H9 (cell line): ENCODE results near the gene PTPRN2. TPM values are rescaled to one million over a fixed set of nuclear protein-coding genes. Genes with fewer than 3 reads are reported as not detected.

Experiments
- DNase-seq: peaks from one replicate; pipeline ENCODE4 v3.0.0-alpha.2; 2017
- H2AFZ ChIP-seq: one replicate; pipeline ENCODE4 v1.6.1; 2013; ENCODE audit warnings: mild to moderate bottlenecking, low read length, control low read depth, moderate library complexity
- H2AK5ac ChIP-seq: 2 replicates; pipeline ENCODE4 v1.6.1; 2013; ENCODE audit warnings: low read length, control low read depth, mixed read lengths; ENCODE audit not compliant: insufficient read length
- H2BK120ac ChIP-seq: one replicate; pipeline ENCODE4 v1.6.1; 2013; ENCODE audit warnings: low read depth, mild to moderate bottlenecking, low read length, control low read depth, inconsistent platforms; ENCODE audit not compliant: poor library complexity, severe bottlenecking
- H2BK12ac ChIP-seq: 2 replicates; pipeline ENCODE4 v1.6.1; 2013; ENCODE audit warnings: low read length, control low read depth, mixed read lengths, low read depth; ENCODE audit not compliant: insufficient read length
- H2BK15ac ChIP-seq: 2 replicates; pipeline ENCODE4 v1.6.1; 2013; ENCODE audit warnings: low read depth, low read length, control low read depth
- H2BK20ac ChIP-seq: one replicate; pipeline ENCODE4 v1.6.1; 2013; ENCODE audit warnings: low read depth, mild to moderate bottlenecking, low read length, control low read depth, inconsistent platforms; ENCODE audit not compliant: poor library complexity, severe bottlenecking
- H2BK5ac ChIP-seq: 2 replicates; pipeline ENCODE4 v1.6.1; 2013; ENCODE audit warnings: low read length, control low read depth, mixed read lengths; ENCODE audit not compliant: insufficient read length
- H3K14ac ChIP-seq: 2 replicates; pipeline ENCODE4 v1.6.1; 2013; ENCODE audit warnings: low read length, control low read depth; ENCODE audit not compliant: insufficient read depth
- H3K18ac ChIP-seq: 2 replicates; pipeline ENCODE4 v1.6.1; 2013; ENCODE audit warnings: low read depth, mild to moderate bottlenecking, mixed read lengths, low read length, control low read depth; ENCODE audit not compliant: insufficient read length
- H3K23ac ChIP-seq: 2 replicates; pipeline ENCODE4 v1.6.1; 2013; ENCODE audit warnings: low read length, control low read depth, mixed read lengths, low read depth; ENCODE audit not compliant: insufficient read length
- H3K23me2 ChIP-seq: 2 replicates; pipeline ENCODE4 v1.6.1; 2013; ENCODE audit warnings: low read depth, mild to moderate bottlenecking, mixed read lengths, low read length, control low read depth; ENCODE audit not compliant: insufficient read length, poor library complexity, severe bottlenecking
- H3K27ac ChIP-seq: 2 replicates; pipeline ENCODE4 v1.5.1; 2013; ENCODE audit warnings: low read length, control low read depth, mixed read lengths, low read depth; ENCODE audit not compliant: insufficient read length
- H3K27me3 ChIP-seq: 2 replicates; pipeline ENCODE4 v1.6.1; 2013; ENCODE audit warnings: low read length, control low read depth, inconsistent platforms; ENCODE audit not compliant: insufficient read depth
- H3K4ac ChIP-seq: 2 replicates; pipeline ENCODE4 v1.6.1; 2013; ENCODE audit warnings: low read depth, mild to moderate bottlenecking, control low read depth, inconsistent platforms, low read length, moderate library complexity
- H3K4me1 ChIP-seq: 2 replicates; pipeline ENCODE4 v1.6.1; 2013; ENCODE audit warnings: low read length, control low read depth, inconsistent platforms; ENCODE audit not compliant: insufficient read depth
- H3K4me2 ChIP-seq: 2 replicates; pipeline ENCODE4 v1.6.1; 2013; ENCODE audit warnings: low read length, control low read depth, mixed read lengths; ENCODE audit not compliant: insufficient read length, insufficient read depth
- H3K56ac ChIP-seq: 2 replicates; pipeline ENCODE4 v1.6.1; 2013; ENCODE audit warnings: low read depth, mild to moderate bottlenecking, mixed read lengths, low read length, control low read depth; ENCODE audit not compliant: insufficient read length
- H3K79me1 ChIP-seq: 2 replicates; pipeline ENCODE4 v1.6.1; 2013; ENCODE audit warnings: low read depth, mild to moderate bottlenecking, moderate library complexity, low read length, control low read depth, inconsistent platforms; ENCODE audit not compliant: insufficient read depth, poor library complexity, severe bottlenecking
- H3K79me2 ChIP-seq: 2 replicates; pipeline ENCODE4 v1.6.1; 2013; ENCODE audit warnings: low read length, control low read depth, inconsistent platforms; ENCODE audit not compliant: insufficient read depth
- H3K9ac ChIP-seq: 2 replicates; pipeline ENCODE4 v1.6.1; 2013; ENCODE audit warnings: low read length, control low read depth, mixed read lengths; ENCODE audit not compliant: insufficient read length; ENCODE audit errors: extremely low read depth
- H3K9me3 ChIP-seq: one replicate; pipeline ENCODE4 v1.6.1; 2013; ENCODE audit warnings: low read depth, low read length, inconsistent platforms; ENCODE audit not compliant: control insufficient read depth
- H3T11ph ChIP-seq: one replicate; pipeline ENCODE4 v1.6.1; 2013; ENCODE audit warnings: mild to moderate bottlenecking, low read length, control low read depth, inconsistent platforms
- H4K20me1 ChIP-seq: one replicate; pipeline ENCODE4 v1.6.1; 2013; ENCODE audit not compliant: control insufficient read depth, insufficient read length, insufficient read depth
- H4K5ac ChIP-seq: 2 replicates; pipeline ENCODE4 v1.6.1; 2013; ENCODE audit warnings: low read depth, mild to moderate bottlenecking, mixed read lengths, low read length, control low read depth; ENCODE audit not compliant: insufficient read length
- H4K8ac ChIP-seq: replicated peaks from 2 replicates; pipeline ENCODE4 v1.6.1; 2013; ENCODE audit warnings: low read length, control low read depth, mixed read lengths, low read depth; ENCODE audit not compliant: insufficient read length
- H4K91ac ChIP-seq: 2 replicates; pipeline ENCODE4 v1.6.1; 2013; ENCODE audit warnings: low read depth, mild to moderate bottlenecking, moderate library complexity, mixed read lengths, low read length, control low read depth; ENCODE audit not compliant: insufficient read length
- H3K27ac Mint-ChIP-seq, 3 experiments: 2 replicates in 2 of 3; 3 replicates in 1 of 3; pipeline ENCODE4 v1.8.0; 2020 to 2021; ENCODE audit warnings: mixed read lengths in 3 of 3, mild to moderate bottlenecking in 1 of 3, moderate library complexity in 1 of 3
- H3K27me3 Mint-ChIP-seq: 2 replicates; pipeline ENCODE4 v1.8.0; 2021; ENCODE audit warnings: low read depth, mild to moderate bottlenecking, moderate library complexity, mixed read lengths
- H3K36me3 Mint-ChIP-seq, 3 experiments: 2 replicates in 2 of 3; 3 replicates in 1 of 3; pipeline ENCODE4 v1.8.0; 2020 to 2021; ENCODE audit warnings: low read depth in 3 of 3, mixed read lengths in 3 of 3; ENCODE audit not compliant: insufficient read depth in 1 of 3
- H3K4me1 Mint-ChIP-seq, 2 experiments: 2 replicates each; pipeline ENCODE4 v1.8.0; 2020; ENCODE audit warnings: mixed read lengths in 2 of 2
- H3K4me3 Mint-ChIP-seq, 2 experiments: 2 replicates in 1 of 2; 3 replicates in 1 of 2; pipeline ENCODE4 v1.8.0; 2020 to 2021; ENCODE audit warnings: mild to moderate bottlenecking in 2 of 2, mixed read lengths in 2 of 2, moderate library complexity in 1 of 2
- H3K9me3 Mint-ChIP-seq, 2 experiments: 2 replicates in 1 of 2; 3 replicates in 1 of 2; pipeline ENCODE4 v1.8.0; 2020; ENCODE audit warnings: mild to moderate bottlenecking in 2 of 2, mixed read lengths in 2 of 2, moderate library complexity in 1 of 2
- WGBS: extraction: QIAGEN DNeasy Blood & Tissue Kit; methylation state at CpG from one replicate; pipeline ENCODE4 v1.1.7; 2013; ENCODE audit warnings: missing lambda C conversion rate, low lambda C conversion rate, mixed read lengths; ENCODE audit not compliant: insufficient read length; ENCODE audit errors: extremely low coverage; 5-methylcytosine and 5-hydroxymethylcytosine counted together
- total RNA-seq: library from RNA; stranded (reverse); gene quantifications from 2 replicates; pipeline ENCODE4 v1.2.1, GENCODE V29; 2021
- TF ChIP-seq, protein P1 (sequence below): fragments of 200-600 bp; sonication (generic); conservative IDR thresholded peaks from 3 replicates; pipeline ENCODE4 v1.8.0; 2021; ENCODE audit warnings: antibody characterized with exemption, mild to moderate bottlenecking

Gene PTPRN2
- total RNA-seq, 1 experiment from 2014 or later = 5.2 TPM

DNA sequence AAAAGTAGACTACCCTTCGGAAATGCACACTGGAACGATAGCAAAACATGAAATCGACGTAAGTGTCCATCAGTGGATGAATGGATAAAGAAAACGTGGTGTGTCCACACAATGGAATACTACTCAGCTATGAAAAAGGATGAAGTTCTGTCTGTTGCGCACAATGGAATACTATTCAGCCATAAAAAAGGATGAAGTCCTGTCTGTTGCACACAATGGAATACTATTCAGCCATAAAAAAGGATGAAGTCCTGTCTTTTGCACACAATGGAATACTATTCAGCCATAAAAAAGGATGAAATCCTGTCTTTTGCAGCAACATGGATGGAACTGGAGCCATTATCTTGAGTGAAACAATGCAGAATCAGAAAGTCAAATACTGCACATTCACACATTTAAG lies 591.8 kb downstream of the PTPRN2 start:
- no peaks in the 10 kb centered on the region for H3K79me1 ChIP-seq
- H2BK12ac ChIP-seq = no peak overlapping the region
- peaks cover 3 to 19% of the 10 kb centered on the region in 2 experiments; a peak in 3 of 4 replicates for H3K4me1 Mint-ChIP-seq
- H2BK15ac ChIP-seq = no peak overlapping the region
- peaks cover 0 to 6% of the 10 kb centered on the region in 2 experiments; a peak in 1 of 5 replicates for H3K9me3 Mint-ChIP-seq
- H3K9me3 ChIP-seq = no peaks in the 10 kb centered on the region
- no peak for DNase-seq
- H3K4me3 Mint-ChIP-seq = no peak overlapping the region
- H3K4me2 ChIP-seq = no peak overlapping the region
- H4K8ac ChIP-seq = no peak overlapping the region
- TF ChIP-seq, protein P1, sequence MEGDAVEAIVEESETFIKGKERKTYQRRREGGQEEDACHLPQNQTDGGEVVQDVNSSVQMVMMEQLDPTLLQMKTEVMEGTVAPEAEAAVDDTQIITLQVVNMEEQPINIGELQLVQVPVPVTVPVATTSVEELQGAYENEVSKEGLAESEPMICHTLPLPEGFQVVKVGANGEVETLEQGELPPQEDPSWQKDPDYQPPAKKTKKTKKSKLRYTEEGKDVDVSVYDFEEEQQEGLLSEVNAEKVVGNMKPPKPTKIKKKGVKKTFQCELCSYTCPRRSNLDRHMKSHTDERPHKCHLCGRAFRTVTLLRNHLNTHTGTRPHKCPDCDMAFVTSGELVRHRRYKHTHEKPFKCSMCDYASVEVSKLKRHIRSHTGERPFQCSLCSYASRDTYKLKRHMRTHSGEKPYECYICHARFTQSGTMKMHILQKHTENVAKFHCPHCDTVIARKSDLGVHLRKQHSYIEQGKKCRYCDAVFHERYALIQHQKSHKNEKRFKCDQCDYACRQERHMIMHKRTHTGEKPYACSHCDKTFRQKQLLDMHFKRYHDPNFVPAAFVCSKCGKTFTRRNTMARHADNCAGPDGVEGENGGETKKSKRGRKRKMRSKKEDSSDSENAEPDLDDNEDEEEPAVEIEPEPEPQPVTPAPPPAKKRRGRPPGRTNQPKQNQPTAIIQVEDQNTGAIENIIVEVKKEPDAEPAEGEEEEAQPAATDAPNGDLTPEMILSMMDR = no peak
- H2AFZ ChIP-seq = no peak overlapping the region
- no peaks in the 10 kb centered on the region for H4K20me1 ChIP-seq
- no CpG with 5 or more reads among the region's 6 CpGs for WGBS
- H3K14ac ChIP-seq = no peak overlapping the region
- peaks cover 0 to 2% (median 2%) of the 10 kb centered on the region in 3 experiments; a peak in 2 of 7 replicates for H3K36me3 Mint-ChIP-seq
- no peaks in the 10 kb centered on the region for H3K27me3 ChIP-seq
- no peak overlapping the region for H4K91ac ChIP-seq
- no peak overlapping the region for H3K27ac Mint-ChIP-seq
- H3K27me3 Mint-ChIP-seq = peaks cover 3% of the 10 kb centered on the region
- no peak overlapping the region for H4K5ac ChIP-seq
- no peak overlapping the region for H3K18ac ChIP-seq
- H3T11ph ChIP-seq = no peak overlapping the region
- no peak overlapping the region for H2AK5ac ChIP-seq
- H2BK20ac ChIP-seq = no peak overlapping the region
- H3K27ac ChIP-seq = no peak overlapping the region
- no peak overlapping the region for H2BK120ac ChIP-seq
- no peak overlapping the region for H2BK5ac ChIP-seq
- H3K4ac ChIP-seq = no peak overlapping the region
- no peak overlapping the region for H3K56ac ChIP-seq
- H3K4me1 ChIP-seq = no peaks in the 10 kb centered on the region
- no peak overlapping the region for H3K9ac ChIP-seq
- H3K23ac ChIP-seq = no peak overlapping the region
- H3K23me2 ChIP-seq = no peaks in the 10 kb centered on the region
- H3K79me2 ChIP-seq = no peaks in the 10 kb centered on the region
